Thyroid gland (tissue), 4 donors: ENCODE results near the gene ZNF778.

Experiments
- CTCF ChIP-seq, 6 experiments: fragments of 200-600 bp in 3 of 6; fragments of 450-650 bp in 3 of 6; sonication (generic) in 3 of 6; IDR thresholded peaks; one replicate each; pipeline ENCODE4 v1.5.1; 2016 to 2019; ENCODE audit warnings: antibody characterized with exemption in 6 of 6, mild to moderate bottlenecking in 2 of 6, inconsistent platforms in 1 of 6, moderate library complexity in 1 of 6
- POLR2A ChIP-seq, 2 donors: fragments of 450-650 bp; IDR thresholded peaks; one replicate each; pipeline ENCODE4 v1.6.1; 2017; ENCODE audit warnings: antibody characterized with exemption in 2 of 2, mild to moderate bottlenecking in 2 of 2, moderate library complexity in 1 of 2

- TF ChIP-seq POLR2A (IDR thresholded peaks at IDR 0.05) (no peak), CTCF (IDR thresholded peaks at IDR 0.05) (no peak)
Observed at GRCh38 chr16:89237733-89238132, 20.2 kb downstream of the ZNF778 start.
